Activated effector memory CD4-positive, alpha-beta T cell treated with Interleukin-2 at 50 U/mL for 16 hours (primary cell): ENCODE results near the gene VPS36.
"Not testable (repeated sequence)": the region's sequence is repeated elsewhere in the genome, so short reads cannot be mapped to it uniquely, and the experiment has no call there.

Source experiments
- DNase-seq: peaks from one replicate; pipeline ENCODE4 v3.0.0-alpha.2; 2020

The VPS36 gene

GRCh38 chr13:52450012-52450792 is at the start of gene VPS36:
Gene VPS36, minus strand, starts transcription at chr13:52450634. Its CDS starts 40 bp downstream, at chr13:52450594.
- peak; percentile 91 for DNase-seq

GRCh38 chr13:52497979-52498378 is 47.5 kb upstream of the VPS36 start:
- DNase-seq: not testable (repeated sequence)

GRCh38 chr13:52494241-52494640 is 43.8 kb upstream of the VPS36 start:
- DNase-seq: not testable (repeated sequence)

- DNase-seq: not testable (repeated sequence)
Measured at GRCh38 chr13:52491015-52491414, 40.6 kb upstream of the VPS36 start.

GRCh38 chr13:52488763-52489162 is 38.3 kb upstream of the VPS36 start:
- not testable (repeated sequence) for DNase-seq

- not testable (repeated sequence) for DNase-seq
Measured at GRCh38 chr13:52487078-52487477, 36.6 kb upstream of the VPS36 start.

- not testable (repeated sequence) for DNase-seq
Measured at GRCh38 chr13:52480677-52481428, 30.4 kb upstream of the VPS36 start.

GRCh38 chr13:52468487-52468886 is 18.1 kb upstream of the VPS36 start:
- DNase-seq: not testable (repeated sequence)

GRCh38 chr13:52463526-52463925 is 13.1 kb upstream of the VPS36 start:
- no peak for DNase-seq

GRCh38 chr13:52461265-52461664 is 10.8 kb upstream of the VPS36 start:
- no peak for DNase-seq

- DNase-seq: no peak
Measured at GRCh38 chr13:52459668-52460067, 9.2 kb upstream of the VPS36 start.

GRCh38 chr13:52455677-52456041 is 5.2 kb upstream of the VPS36 start:
- DNase-seq: peak; percentile 69

GRCh38 chr13:52454820-52455676 is 4.6 kb upstream of the VPS36 start, which contains the start of gene CKAP2:
Gene CKAP2, plus strand, starts transcription at chr13:52455478. Its CDS starts 79 bp downstream, at chr13:52455557.
- peak; percentile 91 for DNase-seq

- DNase-seq: no peak
Measured at GRCh38 chr13:52454459-52454819, 4.0 kb upstream of the VPS36 start.

GRCh38 chr13:52452470-52452869 is 2.0 kb upstream of the VPS36 start:
- no peak for DNase-seq

- DNase-seq: no peak
Measured at GRCh38 chr13:52451135-52451804, 836 bp upstream of the VPS36 start.

- no peak for DNase-seq
Measured at GRCh38 chr13:52450793-52451116, 321 bp upstream of the VPS36 start.

- no peak for DNase-seq
Measured at GRCh38 chr13:52449331-52450011, 963 bp downstream of the VPS36 start.

GRCh38 chr13:52447815-52448552 is 2.5 kb downstream of the VPS36 start:
- no peak for DNase-seq

GRCh38 chr13:52447354-52447753 is 3.1 kb downstream of the VPS36 start:
- DNase-seq: no peak

- DNase-seq: no peak
Measured at GRCh38 chr13:52446265-52446664, 4.2 kb downstream of the VPS36 start.
